Measurements from ENCODE around the gene TSPYL1.

- TF ChIP-seq ATF3 (IDR thresholded peaks at IDR 0.05) (no peak), CTCF (IDR thresholded peaks at IDR 0.05 in 2 of 3, conservative IDR thresholded peaks at IDR 0.05 in 1 of 3; ENCODE audit: borderline replicate concordance in 1 of 3, insufficient read depth in 1 of 3, low read depth in 2 of 3, low read length in 2 of 3) (no peak), TCF7L2 (IDR thresholded peaks at IDR 0.05; ENCODE audit: borderline replicate concordance, extremely low read depth, insufficient read depth, insufficient read length) (no peak), SRF (IDR thresholded peaks at IDR 0.05; ENCODE audit: low read depth) (no peak), EZH2 (IDR thresholded peaks at IDR 0.05) (no peak), SP1 (IDR thresholded peaks at IDR 0.05; ENCODE audit: low read depth) (no peak)
Observed at GRCh38 chr6:116265041-116265829, 14.5 kb downstream of the TSPYL1 start.
